ENCODE measurements around the gene RBM47. TPM values are rescaled to one million over a fixed set of nuclear protein-coding genes. Genes with fewer than 3 reads are reported as not detected.
"Not testable (repeated sequence)": the region's sequence is repeated elsewhere in the genome, so short reads cannot be mapped to it uniquely, and the experiment has no call there.

RBM47 gene
- total and polyA plus RNA-seq, 8 donors: 12.3 to 59.6 (median 32.4) TPM

GRCh38 chr4:40564004-40564403 is 65.7 kb downstream of the RBM47 start:
- H3K27ac ChIP-seq: peak overlapping the region in 2 of 4 donors; percentile 6 to 50
- intact Hi-C loops (cut with DNase I): no loop called here
- ATAC-seq (peak in 2 of 4 donors; percentile 34 to 54), DNase-seq (no peak), FAIRE-seq (no peak)
- peaks cover 15 to 37% (median 18%) of the 10 kb centered on the region in 3 donors for H3K4me1 ChIP-seq
- H3K4me3 ChIP-seq: no peak overlapping the region
- 79 to 86% methylated on average over 3 of the region's 3 CpGs for WGBS, 2 donors
- no peaks in the 10 kb centered on the region for H3K27me3 ChIP-seq
- H3K36me3 ChIP-seq: no peaks in the 10 kb centered on the region
- TF ChIP-seq CTCF (IDR thresholded peaks at IDR 0.05): no peak
- no peaks in the 10 kb centered on the region for H3K9me3 ChIP-seq

GRCh38 chr4:40563401-40563800 is 66.3 kb downstream of the RBM47 start:
- no peak for FAIRE-seq
- Histone ChIP-seq H3K4me1 (peaks cover 20 to 42% (median 22%) of the 10 kb centered on the region in 3 donors), H3K9me3 (no peaks in the 10 kb centered on the region), H3K4me3 (no peak overlapping the region), H3K27me3 (no peaks in the 10 kb centered on the region), H3K36me3 (no peaks in the 10 kb centered on the region), H3K27ac (peak overlapping the region in 2 of 4 donors; percentile 6 to 50)
- 66 to 68% methylated on average over 4 of the region's 4 CpGs for WGBS, 2 donors
- TF ChIP-seq CTCF (IDR thresholded peaks at IDR 0.05): no peak
- no peak for DNase-seq
- intact Hi-C loops (cut with DNase I): no loop called here
- ATAC-seq: peak in 3 of 4 donors; percentile 6 to 15 (median 6)

- intact Hi-C loops (cut with DNase I): no loop called here
- no peak for DNase-seq
- FAIRE-seq: no peak
- ATAC-seq: no peak
- WGBS, 2 donors: 91 to 92% methylated on average over 7 of the region's 7 CpGs
- no peaks in the 10 kb centered on the region for H3K36me3 ChIP-seq
- H3K4me1 ChIP-seq: peaks cover 20 to 42% (median 22%) of the 10 kb centered on the region in 3 donors
- H3K4me3 ChIP-seq: no peak overlapping the region
- H3K27ac ChIP-seq: no peak overlapping the region
- TF ChIP-seq CTCF (IDR thresholded peaks at IDR 0.05): no peak
- H3K27me3 ChIP-seq: no peaks in the 10 kb centered on the region
- no peaks in the 10 kb centered on the region for H3K9me3 ChIP-seq
Measured at GRCh38 chr4:40562681-40563080, 67.0 kb downstream of the RBM47 start.

GRCh38 chr4:40562208-40562607 is 67.5 kb downstream of the RBM47 start:
- H3K27ac ChIP-seq: no peak overlapping the region
- no peak for FAIRE-seq

GRCh38 chr4:40561543-40562177 is 68.0 kb downstream of the RBM47 start:
- H3K4me3 ChIP-seq; ATAC-seq; intact Hi-C loops (cut with DNase I); H3K27ac ChIP-seq; H3K9me3 ChIP-seq; DNase-seq; H3K27me3 ChIP-seq; H3K36me3 ChIP-seq; FAIRE-seq: not testable (repeated sequence)
- WGBS, 2 donors: 92 to 96% methylated on average over 7 of the region's 7 CpGs
- peaks cover 20 to 42% (median 22%) of the 10 kb centered on the region in 3 donors for H3K4me1 ChIP-seq

More at GRCh38 chr4:40562208-40562607, 67.5 kb downstream of the RBM47 start:
- H3K4me3 ChIP-seq: no peak overlapping the region
- no peak for ATAC-seq
- intact Hi-C loops (cut with DNase I): no loop called here
- 93% methylated on average over 6 of the region's 6 CpGs for WGBS, 2 donors
- TF ChIP-seq CTCF (IDR thresholded peaks at IDR 0.05): no peak
- no peak for DNase-seq
- no peaks in the 10 kb centered on the region for H3K36me3 ChIP-seq
- no peaks in the 10 kb centered on the region for H3K27me3 ChIP-seq
- no peaks in the 10 kb centered on the region for H3K9me3 ChIP-seq
- H3K4me1 ChIP-seq: peaks cover 20 to 42% (median 22%) of the 10 kb centered on the region in 3 donors

Measured in pancreas (tissue), 10 donors.